Mucosa of gallbladder (tissue), 1 donor: ENCODE data around the gene ZNF699. TPM values are rescaled to one million over a fixed set of nuclear protein-coding genes. Genes with fewer than 3 reads are reported as not detected.
"Not testable (repeated sequence)": the region's sequence is repeated elsewhere in the genome, so short reads cannot be mapped to it uniquely, and the experiment has no call there.

Source experiments
- DNase-seq: peaks from one replicate; pipeline ENCODE4 v3.0.0-alpha.2; 2020; ENCODE audit warnings: low spot score
- total RNA-seq: library from RNA; stranded (reverse); gene quantifications from one replicate; pipeline ENCODE4 v1.2.1, GENCODE V29; 2021
- donor health status: DM: no; HTN: no; CAD: no.

Gene ZNF699
- total RNA-seq, 1 donor from 2014 or later, result 6.3 TPM

DNA sequence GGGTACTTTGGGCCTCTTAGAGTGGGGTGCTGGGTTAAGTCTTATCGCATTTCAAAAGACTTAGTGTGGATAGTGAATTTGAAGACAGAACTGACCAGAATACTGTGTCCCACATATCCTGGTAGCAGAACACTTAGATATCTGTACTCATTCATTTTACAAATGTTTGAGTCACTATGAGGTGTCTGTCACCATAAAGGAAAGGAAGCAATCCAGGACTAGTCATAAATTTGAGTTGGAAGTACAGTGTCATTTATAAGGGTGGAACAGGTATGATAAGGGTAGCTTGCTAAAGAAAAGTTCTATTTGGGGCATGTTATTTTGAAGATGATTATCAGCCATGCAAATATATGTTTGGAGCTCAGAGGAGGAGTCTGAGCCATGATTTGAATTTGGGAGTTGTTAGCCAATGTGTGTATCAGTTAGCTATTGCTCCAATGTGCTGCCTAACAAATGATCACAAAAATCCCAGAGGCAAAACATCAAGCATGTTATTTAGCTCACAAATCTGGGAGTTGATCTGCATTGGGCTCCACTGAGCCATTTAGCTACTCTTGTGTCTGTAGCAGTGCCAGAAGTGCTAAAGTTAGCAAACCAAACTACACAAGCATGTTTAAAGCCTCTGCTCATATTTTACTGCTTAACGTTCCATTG, 20.3 kb downstream of the ZNF699 start:
- DNase-seq, result no peak

DNA sequence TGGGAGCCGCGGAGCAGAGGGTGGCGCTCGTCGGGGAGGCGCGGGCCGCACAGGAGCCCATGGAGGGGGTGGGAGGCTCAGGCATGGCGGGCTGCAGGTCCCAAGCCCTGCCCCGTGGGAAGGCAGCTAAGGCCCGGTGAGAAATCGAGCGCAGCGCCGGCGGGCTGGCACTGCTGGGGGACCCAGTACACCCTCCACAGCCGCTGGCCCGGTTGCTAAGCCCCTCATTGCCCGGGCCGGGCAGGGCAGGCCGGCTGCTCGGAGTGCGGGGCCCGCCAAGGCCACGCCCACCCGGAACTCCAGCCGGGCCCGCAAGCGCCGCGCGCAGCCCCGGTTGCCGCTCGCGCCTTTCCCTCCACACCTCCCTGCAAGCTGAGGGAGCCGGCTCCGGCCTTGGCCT, 26.2 kb downstream of the ZNF699 start:
- not testable (repeated sequence) for DNase-seq

DNA sequence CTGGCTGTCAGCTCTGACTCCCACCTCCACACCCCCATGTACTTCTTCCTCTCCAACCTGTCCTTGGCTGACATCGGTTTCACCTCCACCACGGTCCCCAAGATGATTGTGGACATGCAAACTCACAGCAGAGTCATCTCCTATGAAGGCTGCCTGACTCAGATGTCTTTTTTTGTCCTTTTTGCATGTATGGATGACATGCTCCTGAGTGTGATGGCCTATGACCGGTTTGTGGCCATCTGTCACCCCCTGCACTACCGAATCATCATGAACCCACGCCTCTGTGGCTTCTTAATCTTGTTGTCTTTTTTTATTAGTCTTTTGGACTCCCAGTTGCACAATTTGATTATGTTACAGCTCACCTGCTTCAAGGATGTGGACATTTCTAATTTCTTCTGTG, 58.4 kb downstream of the ZNF699 start:
- no peak for DNase-seq

DNA sequence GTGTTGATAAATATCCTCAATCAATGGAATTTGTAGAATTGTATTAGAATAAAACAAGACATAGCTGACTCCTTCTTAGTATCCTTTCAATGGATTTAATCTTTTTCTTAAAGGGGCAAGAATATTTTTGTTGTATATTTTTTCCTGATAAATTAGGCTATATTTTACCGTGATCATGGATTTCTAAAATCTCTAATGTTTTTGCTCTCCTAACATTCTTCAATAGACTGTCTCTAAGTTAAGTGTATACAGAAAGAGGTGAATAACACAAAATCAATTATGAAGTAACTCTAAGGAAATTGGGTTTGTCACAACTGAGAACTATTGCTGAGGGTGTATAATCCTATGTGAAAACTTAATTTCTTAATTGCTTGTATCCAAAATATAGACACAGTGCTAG, 59.0 kb downstream of the ZNF699 start, which contains the start of gene OR7E24:
TSS of gene OR7E24 (plus strand) at position 301 of the 400 bp plus-strand sequence. CDS start 114 bp downstream, outside the sequence.
- no peak for DNase-seq

Other genes starting within 250 kb of the ZNF699 start
- not detected for gene OR1M1, start 222.8 kb downstream of the ZNF699 start, total RNA-seq
- gene OR7G2, start 202.4 kb downstream of the ZNF699 start, total RNA-seq, result not detected
- gene OR7G1, start 194.1 kb downstream of the ZNF699 start, total RNA-seq, result not detected
- gene OR7G3, start 182.9 kb downstream of the ZNF699 start, total RNA-seq, result not detected
- gene ZNF317, start 169.4 kb downstream of the ZNF699 start, total RNA-seq, result 32.9 TPM
- gene OR7D2, start 130.9 kb downstream of the ZNF699 start, total RNA-seq, result not detected
- gene OR7D4, start 90.2 kb downstream of the ZNF699 start, total RNA-seq, result not detected
- not detected for gene OR7E24, start 58.9 kb downstream of the ZNF699 start, total RNA-seq
- gene ZNF559, start 14.3 kb upstream of the ZNF699 start, total RNA-seq, result 19.9 TPM
- gene ZNF177, start 53.2 kb upstream of the ZNF699 start, total RNA-seq, result 3.4 TPM
- 23.0 TPM for gene ZNF266, start 125.7 kb upstream of the ZNF699 start, total RNA-seq
- gene ZNF560, start 188.8 kb upstream of the ZNF699 start, total RNA-seq, result not detected
- gene ZNF426, start 228.8 kb upstream of the ZNF699 start, total RNA-seq, result 24.7 TPM